Measurements from ENCODE around the gene RPA3.

RPA3 gene

GRCh38 chr7:7672545-7673239, 45.7 kb downstream of the RPA3 start:
- no peak for DNase-seq (ENCODE audit: low spot score)
- TF ChIP-seq, protein P1, sequence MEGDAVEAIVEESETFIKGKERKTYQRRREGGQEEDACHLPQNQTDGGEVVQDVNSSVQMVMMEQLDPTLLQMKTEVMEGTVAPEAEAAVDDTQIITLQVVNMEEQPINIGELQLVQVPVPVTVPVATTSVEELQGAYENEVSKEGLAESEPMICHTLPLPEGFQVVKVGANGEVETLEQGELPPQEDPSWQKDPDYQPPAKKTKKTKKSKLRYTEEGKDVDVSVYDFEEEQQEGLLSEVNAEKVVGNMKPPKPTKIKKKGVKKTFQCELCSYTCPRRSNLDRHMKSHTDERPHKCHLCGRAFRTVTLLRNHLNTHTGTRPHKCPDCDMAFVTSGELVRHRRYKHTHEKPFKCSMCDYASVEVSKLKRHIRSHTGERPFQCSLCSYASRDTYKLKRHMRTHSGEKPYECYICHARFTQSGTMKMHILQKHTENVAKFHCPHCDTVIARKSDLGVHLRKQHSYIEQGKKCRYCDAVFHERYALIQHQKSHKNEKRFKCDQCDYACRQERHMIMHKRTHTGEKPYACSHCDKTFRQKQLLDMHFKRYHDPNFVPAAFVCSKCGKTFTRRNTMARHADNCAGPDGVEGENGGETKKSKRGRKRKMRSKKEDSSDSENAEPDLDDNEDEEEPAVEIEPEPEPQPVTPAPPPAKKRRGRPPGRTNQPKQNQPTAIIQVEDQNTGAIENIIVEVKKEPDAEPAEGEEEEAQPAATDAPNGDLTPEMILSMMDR (IDR thresholded peaks at IDR 0.05; ENCODE audit: extremely low read depth, missing control alignments): no peak

DNA sequence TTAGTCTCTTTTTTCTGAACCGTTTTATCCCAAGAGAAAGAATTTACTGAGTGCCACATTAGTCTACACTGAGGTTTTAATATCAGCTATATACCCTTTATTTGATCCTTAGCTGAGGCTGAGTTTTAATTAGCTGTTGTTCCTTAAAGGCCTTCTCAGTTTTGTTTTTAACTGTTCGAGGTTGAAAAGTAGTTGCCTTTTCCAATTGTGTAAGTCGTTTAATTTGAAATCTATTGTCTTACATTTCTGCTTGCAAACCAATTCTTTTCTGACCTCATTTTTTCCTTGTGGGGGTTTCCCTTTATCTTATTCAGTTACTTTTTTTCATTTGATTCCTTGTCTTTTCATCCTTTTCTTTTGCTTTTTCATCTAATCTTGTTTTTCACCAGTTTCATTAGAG, 47.0 kb downstream of the RPA3 start:
- no peak for DNase-seq (ENCODE audit: low spot score)
- TF ChIP-seq, protein P1 (IDR thresholded peaks at IDR 0.05; ENCODE audit: extremely low read depth, missing control alignments): no peak

DNA sequence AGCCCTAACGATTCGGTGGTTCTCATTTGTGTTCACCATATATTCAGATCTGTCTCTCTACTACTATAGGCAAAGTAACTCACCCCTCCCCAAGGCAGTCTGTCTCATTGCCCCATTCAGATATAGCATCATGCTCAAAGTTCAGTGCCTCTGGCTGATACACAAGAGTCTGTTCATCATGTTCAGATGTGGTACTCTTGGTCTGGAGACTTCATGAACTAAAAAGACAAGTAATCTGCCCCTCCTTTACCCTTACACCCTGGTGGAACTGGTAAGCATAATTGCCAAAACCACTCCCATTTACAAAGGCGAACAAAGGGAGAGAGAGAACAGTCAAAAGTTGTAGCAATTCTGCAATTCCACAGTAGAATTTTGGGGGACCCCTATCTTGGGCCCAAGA, 47.9 kb downstream of the RPA3 start:
- DNase-seq (ENCODE audit: low spot score): no peak
- TF ChIP-seq, protein P1 (IDR thresholded peaks at IDR 0.05; ENCODE audit: extremely low read depth, missing control alignments): no peak

- TF ChIP-seq, protein P1 (IDR thresholded peaks at IDR 0.05; ENCODE audit: extremely low read depth, missing control alignments): no peak
- DNase-seq (ENCODE audit: low spot score): no peak
These were observed 49.7 kb downstream of the RPA3 start for GRCh38 chr7:7668706-7669105.

- TF ChIP-seq, protein P1 (IDR thresholded peaks at IDR 0.05; ENCODE audit: extremely low read depth, missing control alignments): no peak
- no peak for DNase-seq (ENCODE audit: low spot score)
These were observed 51.2 kb downstream of the RPA3 start for GRCh38 chr7:7667187-7667586.

DNA sequence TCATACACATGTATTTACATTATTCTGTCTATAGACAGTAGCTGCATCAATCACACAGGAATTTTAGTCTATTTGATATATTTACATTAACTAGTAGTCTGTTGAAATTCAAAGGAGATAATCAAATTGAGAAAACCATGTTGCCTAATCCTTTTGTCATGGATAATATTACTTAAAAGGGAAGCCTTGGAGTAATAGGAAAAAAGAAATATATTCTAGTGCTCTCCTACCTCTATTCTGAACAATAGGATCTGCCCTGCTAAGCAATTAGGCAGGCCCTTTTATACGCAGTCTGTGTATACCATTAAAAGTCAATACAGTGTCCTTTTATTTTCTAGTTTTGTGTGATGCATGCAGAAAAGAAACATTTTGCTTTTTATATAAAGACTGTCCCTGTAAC, 53.4 kb downstream of the RPA3 start:
- TF ChIP-seq, protein P1 (IDR thresholded peaks at IDR 0.05; ENCODE audit: extremely low read depth, missing control alignments): no peak
- no peak for DNase-seq (ENCODE audit: low spot score)

DNA sequence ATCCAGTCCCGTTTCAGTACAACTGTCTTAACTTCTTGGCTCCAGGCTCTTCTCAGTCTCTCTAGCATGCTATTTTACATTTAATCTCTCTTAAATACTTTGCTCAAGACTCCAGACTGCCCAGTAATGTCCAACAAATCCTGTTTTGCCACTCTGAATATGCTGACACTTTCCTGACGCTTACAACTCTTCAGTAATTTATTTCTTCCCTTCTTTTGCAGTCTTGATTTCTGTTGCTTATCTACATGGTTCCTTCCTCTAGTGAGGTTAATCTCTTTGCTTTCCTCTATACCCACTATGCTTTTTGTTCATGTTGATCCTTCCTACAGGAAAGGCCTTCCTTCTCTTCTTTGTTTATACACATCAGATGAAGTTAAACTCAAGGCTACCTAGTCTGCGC, 54.1 kb downstream of the RPA3 start:
- no peak for DNase-seq (ENCODE audit: low spot score)
- TF ChIP-seq, protein P1 (IDR thresholded peaks at IDR 0.05; ENCODE audit: extremely low read depth, missing control alignments): no peak

Measured in GM20000 (cell line).